Measurements from ENCODE around the gene LRIT3.

DNA sequence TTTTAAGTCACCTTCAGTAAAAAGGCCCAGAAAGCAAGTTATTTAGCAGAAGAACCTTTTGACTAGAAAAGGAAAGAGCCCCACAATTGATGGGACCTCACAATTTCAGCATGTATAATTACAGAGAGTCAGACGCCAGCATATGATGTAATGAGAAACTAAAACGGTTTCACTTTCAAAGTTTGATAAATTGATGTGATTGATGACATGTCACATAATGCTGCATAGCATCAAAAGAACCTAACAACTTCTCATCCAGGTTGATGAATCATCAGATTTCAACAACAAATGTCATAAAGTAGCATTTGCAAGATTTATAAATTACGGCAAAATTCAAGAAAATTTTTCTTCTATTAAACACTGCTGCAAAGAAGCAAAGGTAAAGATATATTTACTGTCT lies 36.2 kb upstream of the LRIT3 start:
- TF ChIP-seq, protein P1, sequence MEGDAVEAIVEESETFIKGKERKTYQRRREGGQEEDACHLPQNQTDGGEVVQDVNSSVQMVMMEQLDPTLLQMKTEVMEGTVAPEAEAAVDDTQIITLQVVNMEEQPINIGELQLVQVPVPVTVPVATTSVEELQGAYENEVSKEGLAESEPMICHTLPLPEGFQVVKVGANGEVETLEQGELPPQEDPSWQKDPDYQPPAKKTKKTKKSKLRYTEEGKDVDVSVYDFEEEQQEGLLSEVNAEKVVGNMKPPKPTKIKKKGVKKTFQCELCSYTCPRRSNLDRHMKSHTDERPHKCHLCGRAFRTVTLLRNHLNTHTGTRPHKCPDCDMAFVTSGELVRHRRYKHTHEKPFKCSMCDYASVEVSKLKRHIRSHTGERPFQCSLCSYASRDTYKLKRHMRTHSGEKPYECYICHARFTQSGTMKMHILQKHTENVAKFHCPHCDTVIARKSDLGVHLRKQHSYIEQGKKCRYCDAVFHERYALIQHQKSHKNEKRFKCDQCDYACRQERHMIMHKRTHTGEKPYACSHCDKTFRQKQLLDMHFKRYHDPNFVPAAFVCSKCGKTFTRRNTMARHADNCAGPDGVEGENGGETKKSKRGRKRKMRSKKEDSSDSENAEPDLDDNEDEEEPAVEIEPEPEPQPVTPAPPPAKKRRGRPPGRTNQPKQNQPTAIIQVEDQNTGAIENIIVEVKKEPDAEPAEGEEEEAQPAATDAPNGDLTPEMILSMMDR (IDR thresholded peaks at IDR 0.05; ENCODE audit: control extremely low read depth in 1 of 3, insufficient read depth in 1 of 3, low read depth in 1 of 3, low read length in 3 of 3): no peak
- no peak for TF ChIP-seq POLR2A (IDR thresholded peaks at IDR 0.05; ENCODE audit: control extremely low read depth in 1 of 2, low read depth in 2 of 2, low read length in 2 of 2)
- TF ChIP-seq, protein P2, sequence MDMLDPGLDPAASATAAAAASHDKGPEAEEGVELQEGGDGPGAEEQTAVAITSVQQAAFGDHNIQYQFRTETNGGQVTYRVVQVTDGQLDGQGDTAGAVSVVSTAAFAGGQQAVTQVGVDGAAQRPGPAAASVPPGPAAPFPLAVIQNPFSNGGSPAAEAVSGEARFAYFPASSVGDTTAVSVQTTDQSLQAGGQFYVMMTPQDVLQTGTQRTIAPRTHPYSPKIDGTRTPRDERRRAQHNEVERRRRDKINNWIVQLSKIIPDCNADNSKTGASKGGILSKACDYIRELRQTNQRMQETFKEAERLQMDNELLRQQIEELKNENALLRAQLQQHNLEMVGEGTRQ (IDR thresholded peaks at IDR 0.05; ENCODE audit: low read length): no peak
- no peak for TF ChIP-seq EP300 (IDR thresholded peaks at IDR 0.05; ENCODE audit: borderline replicate concordance in 1 of 2, low read depth in 2 of 2, low read length in 2 of 2)
- no peak for TF ChIP-seq PHF8 (conservative IDR thresholded peaks at IDR 0.05; ENCODE audit: low read depth, low read length)
- no peak for TF ChIP-seq TCF12 (IDR thresholded peaks at IDR 0.05; ENCODE audit: low read depth, low read length)
- no peak for TF ChIP-seq CHD2 (IDR thresholded peaks at IDR 0.05; ENCODE audit: low read length)
- no peak for TF ChIP-seq RAD21 (IDR thresholded peaks at IDR 0.05 in 1 of 2, conservative IDR thresholded peaks at IDR 0.05 in 1 of 2; ENCODE audit: low read depth in 2 of 2, low read length in 2 of 2)
- TF ChIP-seq BACH1 (IDR thresholded peaks at IDR 0.05; ENCODE audit: low read length): no peak
- no peak for TF ChIP-seq HDAC2 (IDR thresholded peaks at IDR 0.05; ENCODE audit: borderline replicate concordance in 1 of 2, low read depth in 2 of 2, low read length in 2 of 2)

All from H1 (cell line).